Measurements from ENCODE around the gene TMEM134. TPM values are rescaled to one million over a fixed set of nuclear protein-coding genes. Genes with fewer than 3 reads are reported as not detected.
"Not testable (repeated sequence)": the region's sequence is repeated elsewhere in the genome, so short reads cannot be mapped to it uniquely, and the experiment has no call there.

The TMEM134 gene
- total RNA-seq, result 91.5 TPM
- long read RNA-seq, transcript TMEM134-217 (7 exons, 1,063 nt), result minor isoform, 5 of 133 reads
- long read RNA-seq, transcript TMEM134-202 (6 exons, 823 nt), result minor isoform, 16 of 133 reads
- long read RNA-seq, transcript TMEM134-201 (7 exons, 3,534 nt), result major isoform, 62 of 133 reads
- long read RNA-seq, partial matches to known transcripts, result 2 of 133 reads
- long read RNA-seq, other reads (novel, unspliced or antisense), result 47 of 133 reads

GRCh38 chr11:67468759-67469507, at the start of gene TMEM134:
Gene TMEM134, minus strand, starts transcription at chr11:67469251. Its CDS starts 59 bp downstream, at chr11:67469192.
- intact Hi-C loops (cut with micrococcal nuclease), result no loop called here

GRCh38 chr11:67517784-67518552, 48.9 kb upstream of the TMEM134 start:
- DNase-seq (no peak), ATAC-seq (no peak)
- intact Hi-C loops (cut with micrococcal nuclease), result no loop called here

More at GRCh38 chr11:67468759-67469507, at the start of gene TMEM134:
- ATAC-seq, result peak; percentile 90
- DNase-seq, result peak; percentile 97

- intact Hi-C loops (cut with micrococcal nuclease), result no loop called here
- no peak for ATAC-seq
- DNase-seq, result no peak
Observed at GRCh38 chr11:67516806-67517205, 47.8 kb upstream of the TMEM134 start.

- ATAC-seq (no peak), DNase-seq (no peak)
- intact Hi-C loops (cut with micrococcal nuclease), result no loop called here
Observed at GRCh38 chr11:67514116-67514515, 45.1 kb upstream of the TMEM134 start.

- intact Hi-C loops (cut with micrococcal nuclease); ATAC-seq; DNase-seq: not testable (repeated sequence)
Observed at GRCh38 chr11:67511558-67511957, 42.5 kb upstream of the TMEM134 start.

GRCh38 chr11:67510023-67510345, 40.9 kb upstream of the TMEM134 start:
- ATAC-seq, result no peak
- DNase-seq, result no peak
- intact Hi-C loops (cut with micrococcal nuclease), result no loop called here

- intact Hi-C loops (cut with micrococcal nuclease), result no loop called here
- DNase-seq, result peak; percentile 100
- ATAC-seq, result peak; percentile 62
Observed at GRCh38 chr11:67508486-67509121, 39.6 kb upstream of the TMEM134 start.

GRCh38 chr11:67507864-67508485, 38.9 kb upstream of the TMEM134 start, which contains the start of gene CDK2AP2:
Gene CDK2AP2, minus strand, starts transcription at chr11:67508162. Its CDS starts 80 bp downstream, at chr11:67508082.
- intact Hi-C loops (cut with micrococcal nuclease), result no loop called here
- DNase-seq, result peak; percentile 100
- ATAC-seq, result peak; percentile 82

GRCh38 chr11:67507242-67507863, 38.3 kb upstream of the TMEM134 start:
- intact Hi-C loops (cut with micrococcal nuclease), result no loop called here
- ATAC-seq (peak; percentile 4), DNase-seq (no peak)

- DNase-seq, result no peak
- ATAC-seq, result no peak
- intact Hi-C loops (cut with micrococcal nuclease), result no loop called here
Observed at GRCh38 chr11:67506426-67507051, 37.5 kb upstream of the TMEM134 start.

- intact Hi-C loops (cut with micrococcal nuclease), result no loop called here
- ATAC-seq (peak; percentile 62), DNase-seq (peak; percentile 94)
Observed at GRCh38 chr11:67505605-67506396, 36.8 kb upstream of the TMEM134 start.

GRCh38 chr11:67504950-67505581, 36.0 kb upstream of the TMEM134 start, which contains the start of gene PITPNM1:
Gene PITPNM1, minus strand, starts transcription at chr11:67505363. Its CDS starts 1,183 bp downstream, at chr11:67504180.
- DNase-seq, result peak; percentile 90
- intact Hi-C loops (cut with micrococcal nuclease), result no loop called here
- peak; percentile 62 for ATAC-seq

GRCh38 chr11:67504005-67504949, 35.2 kb upstream of the TMEM134 start:
- DNase-seq (peak; percentile 62), ATAC-seq (no peak)
- intact Hi-C loops (cut with micrococcal nuclease), result no loop called here

- intact Hi-C loops (cut with micrococcal nuclease), result no loop called here
- no peak for ATAC-seq
- DNase-seq, result no peak
Observed at GRCh38 chr11:67503119-67504004, 34.3 kb upstream of the TMEM134 start.
